Measurements from ENCODE around the gene NR2E3. TPM values are rescaled to one million over a fixed set of nuclear protein-coding genes. Genes with fewer than 3 reads are reported as not detected.

The NR2E3 gene
- total RNA-seq, 1 experiment from 2014 or later = 0.77 TPM

GRCh38 chr15:71798641-71799040 lies 11.7 kb upstream of the NR2E3 start:
- intact Hi-C loops (cut with micrococcal nuclease) = no loop called here
- no peak overlapping the region for H3K9ac ChIP-seq (ENCODE audit: low read length)
- H3K4me1 ChIP-seq (ENCODE audit: insufficient read depth, low read length) = peaks cover 17% of the 10 kb centered on the region
- H4K20me1 ChIP-seq (ENCODE audit: low read length) = no peaks in the 10 kb centered on the region
- no peak overlapping the region for H2AFZ ChIP-seq (ENCODE audit: low read length)
- H3K4me3 ChIP-seq (ENCODE audit: low read length) = no peak overlapping the region
- H3F3A ChIP-seq (ENCODE audit: low read length, unreplicated experiment) = no peaks in the 10 kb centered on the region
- no peak overlapping the region for H3K27ac ChIP-seq (ENCODE audit: low read length)
- no TSS peak for BruUV-seq (replicated peaks)
- no peaks in the 10 kb centered on the region for H3K9me2 ChIP-seq (replicated peaks; ENCODE audit: low read length)
- H3K27me3 ChIP-seq (ENCODE audit: low read length) = no peaks in the 10 kb centered on the region
- ChIA-PET CTCF (no interaction called here), POLR2A (ENCODE audit: unreplicated experiment) (no interaction called here)
- DNase-seq (no peak), ATAC-seq (no peak)
- H3K4me2 ChIP-seq (ENCODE audit: low read length) = no peak overlapping the region
- no peaks in the 10 kb centered on the region for H3K9me3 ChIP-seq (ENCODE audit: low read length)
- TF ChIP-seq EZH2 (IDR thresholded peaks at IDR 0.05; ENCODE audit: low read length, unreplicated experiment) (no peak), CTCF (conservative IDR thresholded peaks at IDR 0.05; ENCODE audit: low read depth, low read length) (no peak), EZH2phosphoT487 (IDR thresholded peaks at IDR 0.05; ENCODE audit: borderline replicate concordance, low read length) (no peak)
- no peaks in the 10 kb centered on the region for H3K79me2 ChIP-seq (ENCODE audit: low read length)
- no peaks in the 10 kb centered on the region for H3K36me3 ChIP-seq (ENCODE audit: low read depth, low read length)

GRCh38 chr15:71800190-71800589 lies 10.2 kb upstream of the NR2E3 start:
- ATAC-seq (peak; percentile 69), DNase-seq (peak; percentile 68)
- H3K4me2 ChIP-seq (ENCODE audit: low read length) = no peak overlapping the region
- H3K9me3 ChIP-seq (ENCODE audit: low read length) = no peaks in the 10 kb centered on the region
- H3K4me1 ChIP-seq (ENCODE audit: insufficient read depth, low read length) = peaks cover 17% of the 10 kb centered on the region
- H3F3A ChIP-seq (ENCODE audit: low read length, unreplicated experiment) = no peaks in the 10 kb centered on the region
- no peak overlapping the region for H3K4me3 ChIP-seq (ENCODE audit: low read length)
- H3K9me2 ChIP-seq (replicated peaks; ENCODE audit: low read length) = no peaks in the 10 kb centered on the region
- H3K36me3 ChIP-seq (ENCODE audit: low read depth, low read length) = no peaks in the 10 kb centered on the region
- peak overlapping the region; percentile 40 for H3K9ac ChIP-seq (ENCODE audit: low read length)
- peak overlapping the region; percentile 75 for H3K27ac ChIP-seq (ENCODE audit: low read length)
- intact Hi-C loops (cut with micrococcal nuclease) = loop anchor here (5.0 to 10.0 kb wide), 3 partner anchors 235 to 825 kb away; partner anchors contain the start of gene THSD4
- ChIA-PET POLR2A (ENCODE audit: unreplicated experiment) (interaction anchor here (1.2 kb wide), 1 partner anchor 47 kb away, joined by 5 read pairs; no protein-coding TSS in a partner anchor), CTCF (interaction anchor here (0.9 to 1.5 kb wide), 3 partner anchors 39 to 57 kb away, joined by 4 to 26 read pairs (median 16); no protein-coding TSS in a partner anchor)
- no TSS peak for BruUV-seq (replicated peaks)
- H3K27me3 ChIP-seq (ENCODE audit: low read length) = no peaks in the 10 kb centered on the region
- H3K79me2 ChIP-seq (ENCODE audit: low read length) = no peaks in the 10 kb centered on the region
- H2AFZ ChIP-seq (ENCODE audit: low read length) = 0 out of 2 replicates have a peak overlapping the region, but pooled peaks have one; percentile 34
- no peaks in the 10 kb centered on the region for H4K20me1 ChIP-seq (ENCODE audit: low read length)
- TF ChIP-seq EZH2 (IDR thresholded peaks at IDR 0.05; ENCODE audit: low read length, unreplicated experiment) (no peak), EZH2phosphoT487 (IDR thresholded peaks at IDR 0.05; ENCODE audit: borderline replicate concordance, low read length) (no peak), CTCF (conservative IDR thresholded peaks at IDR 0.05; ENCODE audit: low read depth, low read length) (no peak)
